Ascending aorta (tissue), 2 donors: Measurements from ENCODE around the gene NMNAT2. TPM values are rescaled to one million over a fixed set of nuclear protein-coding genes. Genes with fewer than 3 reads are reported as not detected.

ENCODE experiments used
- DNase-seq, 2 donors: peaks; one replicate each; pipeline ENCODE4 v3.0.0-alpha.2; 2019; ENCODE audit warnings: low spot score in 2 of 2
- H3K27ac ChIP-seq, 2 donors: fragments of 200-600 bp; sonication (generic); one replicate each; pipeline ENCODE4 v1.5.1; 2016 to 2017; ENCODE audit warnings: mild to moderate bottlenecking in 1 of 2
- H3K27me3 ChIP-seq: fragments of 200-600 bp; sonication (generic); one replicate; pipeline ENCODE4 v1.5.1; 2017
- H3K36me3 ChIP-seq, 2 donors: fragments of 200-600 bp; sonication (generic); one replicate each; pipeline ENCODE4 v1.5.1; 2016
- H3K4me1 ChIP-seq, 2 donors: fragments of 200-600 bp; sonication (generic); one replicate each; pipeline ENCODE4 v1.5.1; 2016 to 2017; ENCODE audit warnings: mild to moderate bottlenecking in 1 of 2
- H3K4me3 ChIP-seq, 2 donors: fragments of 200-600 bp; sonication (generic); one replicate each; pipeline ENCODE4 v1.5.1; 2016 to 2017; ENCODE audit warnings: mild to moderate bottlenecking in 1 of 2
- H3K9me3 ChIP-seq, 2 donors: fragments of 200-600 bp; sonication (generic); one replicate each; pipeline ENCODE4 v1.5.1; 2016
- intact Hi-C: fragments of 100-400 bp; cut with DNase I; formaldehyde crosslinking; loops from one replicate; pipeline ENCODE4 v1.15.1; 2023
- total RNA-seq: library from RNA; depleted of rRNA; stranded (reverse); fragments of >200 nt; gene quantifications from one replicate; pipeline ENCODE4 v1.1.0, GENCODE V29; 2016
- TF ChIP-seq, protein P1 (sequence below), 3 experiments: fragments of 200-600 bp in 2 of 3; fragments of 450-650 bp in 1 of 3; sonication (generic) in 2 of 3; IDR thresholded peaks; one replicate each; pipeline ENCODE4 v1.5.1; 2016 to 2019; ENCODE audit warnings: antibody characterized with exemption in 3 of 3, mild to moderate bottlenecking in 1 of 3, moderate library complexity in 1 of 3

Gene NMNAT2
- total RNA-seq, 1 donor from 2014 or later, result 0.53 TPM

DNA sequence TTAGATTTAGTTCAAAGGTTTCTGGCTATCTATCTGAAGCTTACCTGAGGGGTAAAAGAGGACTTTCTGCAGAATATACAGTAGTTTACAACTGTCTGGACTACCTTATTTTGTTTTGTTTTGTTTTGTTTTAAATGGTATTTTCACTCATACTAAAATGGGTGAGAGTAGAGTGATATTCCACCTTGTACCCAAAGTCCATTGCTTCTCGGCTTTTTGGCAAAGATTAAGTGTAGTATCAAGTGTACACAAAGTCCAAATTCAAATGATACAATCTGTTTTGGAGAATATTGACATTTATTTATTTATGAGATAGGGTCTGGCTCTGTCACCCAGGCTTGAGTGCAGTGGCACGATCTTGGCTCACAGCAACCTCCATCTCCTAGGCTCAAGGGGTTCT, 42.4 kb upstream of the NMNAT2 start:
- intact Hi-C loops, result no loop called here

DNA sequence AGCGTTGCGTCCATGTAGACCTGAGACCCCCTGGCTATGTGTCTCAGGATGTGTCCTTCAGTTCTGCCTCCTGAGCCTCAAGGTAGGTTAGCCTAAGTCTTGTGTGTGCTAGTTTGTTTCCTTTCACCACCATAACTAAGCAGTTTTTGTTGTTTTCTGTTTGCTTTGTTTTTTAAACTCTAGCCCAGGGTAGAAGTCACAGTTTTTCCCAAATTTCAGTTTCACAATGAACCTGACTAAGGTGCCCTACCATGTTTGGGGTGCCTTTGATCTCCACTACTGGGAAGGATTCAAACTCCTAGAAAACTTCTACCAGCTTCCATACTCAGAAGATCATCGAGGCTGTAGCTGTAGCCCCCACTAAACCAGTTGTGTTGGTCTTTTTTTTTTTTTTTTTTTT, 39.3 kb upstream of the NMNAT2 start:
- TF ChIP-seq, protein P1, sequence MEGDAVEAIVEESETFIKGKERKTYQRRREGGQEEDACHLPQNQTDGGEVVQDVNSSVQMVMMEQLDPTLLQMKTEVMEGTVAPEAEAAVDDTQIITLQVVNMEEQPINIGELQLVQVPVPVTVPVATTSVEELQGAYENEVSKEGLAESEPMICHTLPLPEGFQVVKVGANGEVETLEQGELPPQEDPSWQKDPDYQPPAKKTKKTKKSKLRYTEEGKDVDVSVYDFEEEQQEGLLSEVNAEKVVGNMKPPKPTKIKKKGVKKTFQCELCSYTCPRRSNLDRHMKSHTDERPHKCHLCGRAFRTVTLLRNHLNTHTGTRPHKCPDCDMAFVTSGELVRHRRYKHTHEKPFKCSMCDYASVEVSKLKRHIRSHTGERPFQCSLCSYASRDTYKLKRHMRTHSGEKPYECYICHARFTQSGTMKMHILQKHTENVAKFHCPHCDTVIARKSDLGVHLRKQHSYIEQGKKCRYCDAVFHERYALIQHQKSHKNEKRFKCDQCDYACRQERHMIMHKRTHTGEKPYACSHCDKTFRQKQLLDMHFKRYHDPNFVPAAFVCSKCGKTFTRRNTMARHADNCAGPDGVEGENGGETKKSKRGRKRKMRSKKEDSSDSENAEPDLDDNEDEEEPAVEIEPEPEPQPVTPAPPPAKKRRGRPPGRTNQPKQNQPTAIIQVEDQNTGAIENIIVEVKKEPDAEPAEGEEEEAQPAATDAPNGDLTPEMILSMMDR (IDR thresholded peaks at IDR 0.05), result no peak
- no peak for DNase-seq
- Histone ChIP-seq H3K27ac (no peak overlapping the region), H3K27me3 (no peaks in the 10 kb centered on the region), H3K9me3 (no peaks in the 10 kb centered on the region), H3K4me1 (no peaks in the 10 kb centered on the region), H3K36me3 (no peaks in the 10 kb centered on the region), H3K4me3 (no peak overlapping the region)
- intact Hi-C loops, result no loop called here

More for the DNA sequence above, 42.4 kb upstream of the NMNAT2 start:
- DNase-seq, result no peak
- Histone ChIP-seq H3K36me3 (no peaks in the 10 kb centered on the region), H3K27ac (no peak overlapping the region), H3K27me3 (no peaks in the 10 kb centered on the region), H3K4me3 (no peak overlapping the region), H3K4me1 (no peaks in the 10 kb centered on the region), H3K9me3 (no peaks in the 10 kb centered on the region)
- TF ChIP-seq, protein P1 (IDR thresholded peaks at IDR 0.05), result no peak

DNA sequence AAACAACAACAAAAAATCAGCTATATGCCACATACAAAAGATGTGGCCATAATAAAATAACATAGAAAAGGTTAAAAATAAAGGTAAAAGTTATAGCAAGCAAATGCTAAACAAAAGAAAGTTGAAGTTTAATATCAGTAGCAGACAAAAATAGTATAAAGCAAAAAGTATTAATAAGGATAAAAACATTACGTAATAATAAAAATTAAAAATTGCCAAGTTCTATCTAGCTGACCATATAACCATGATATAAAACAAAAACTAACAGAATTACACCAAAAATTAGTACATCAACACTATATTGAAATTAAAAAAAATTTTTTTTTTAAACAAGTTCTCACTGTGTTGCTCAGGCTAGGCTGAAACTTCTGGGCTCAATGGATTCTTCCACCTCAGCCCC, 38.6 kb upstream of the NMNAT2 start:
- Histone ChIP-seq H3K27ac (no peak overlapping the region), H3K36me3 (no peaks in the 10 kb centered on the region), H3K4me3 (no peak overlapping the region), H3K4me1 (no peaks in the 10 kb centered on the region), H3K9me3 (no peaks in the 10 kb centered on the region), H3K27me3 (no peaks in the 10 kb centered on the region)
- intact Hi-C loops, result no loop called here
- TF ChIP-seq, protein P1 (IDR thresholded peaks at IDR 0.05), result no peak
- no peak for DNase-seq

DNA sequence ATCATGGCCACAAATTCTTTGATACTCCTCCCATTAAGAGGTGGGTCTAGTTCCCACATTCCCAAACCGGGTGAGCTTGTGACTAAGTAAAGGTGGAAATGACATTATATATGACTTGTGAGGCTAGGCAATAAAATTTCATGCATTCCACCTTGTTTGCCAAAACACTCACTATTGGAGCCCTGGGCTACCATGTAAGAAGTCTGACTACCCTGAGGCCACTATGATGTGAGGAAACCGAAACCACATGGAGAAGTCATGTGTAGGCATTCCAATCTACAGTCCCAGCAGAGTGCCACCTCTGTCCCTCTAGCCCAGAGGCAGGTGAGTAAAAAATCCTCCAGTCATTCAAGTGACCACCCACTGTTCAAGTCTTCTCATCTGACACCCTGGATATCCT, 36.2 kb upstream of the NMNAT2 start:
- intact Hi-C loops, result no loop called here
- TF ChIP-seq, protein P1 (IDR thresholded peaks at IDR 0.05), result no peak
- H3K4me1 ChIP-seq, result no peaks in the 10 kb centered on the region

DNA sequence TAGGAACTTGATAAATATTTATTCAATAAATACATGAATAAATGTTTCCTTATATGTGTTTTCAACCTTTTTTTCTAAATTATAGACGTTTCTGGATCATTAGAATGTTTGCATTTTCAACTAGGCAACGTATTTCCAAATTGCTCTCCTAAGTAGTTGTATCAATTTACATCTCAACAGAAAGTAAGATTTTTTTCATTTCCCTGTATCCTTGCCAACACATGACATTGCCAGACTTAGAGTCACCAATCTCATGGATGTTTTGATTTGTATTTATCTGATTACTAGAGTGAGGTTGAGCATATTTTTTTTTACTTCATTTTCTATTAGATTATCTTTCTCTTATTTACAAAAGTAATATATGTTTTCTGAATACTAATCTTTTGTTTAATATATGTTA, 31.9 kb upstream of the NMNAT2 start:
- intact Hi-C loops, result no loop called here
- no peak overlapping the region for H3K27ac ChIP-seq
- H3K36me3 ChIP-seq, result no peaks in the 10 kb centered on the region
- no peak overlapping the region for H3K4me3 ChIP-seq
- H3K27me3 ChIP-seq, result no peaks in the 10 kb centered on the region
- H3K4me1 ChIP-seq, result no peaks in the 10 kb centered on the region
- no peaks in the 10 kb centered on the region for H3K9me3 ChIP-seq
- no peak for DNase-seq
- TF ChIP-seq, protein P1 (IDR thresholded peaks at IDR 0.05), result no peak

More for the DNA sequence above, 36.2 kb upstream of the NMNAT2 start:
- no peak overlapping the region for H3K4me3 ChIP-seq
- no peaks in the 10 kb centered on the region for H3K9me3 ChIP-seq
- DNase-seq, result no peak
- H3K27me3 ChIP-seq, result no peaks in the 10 kb centered on the region
- H3K36me3 ChIP-seq, result no peaks in the 10 kb centered on the region
- no peak overlapping the region for H3K27ac ChIP-seq

DNA sequence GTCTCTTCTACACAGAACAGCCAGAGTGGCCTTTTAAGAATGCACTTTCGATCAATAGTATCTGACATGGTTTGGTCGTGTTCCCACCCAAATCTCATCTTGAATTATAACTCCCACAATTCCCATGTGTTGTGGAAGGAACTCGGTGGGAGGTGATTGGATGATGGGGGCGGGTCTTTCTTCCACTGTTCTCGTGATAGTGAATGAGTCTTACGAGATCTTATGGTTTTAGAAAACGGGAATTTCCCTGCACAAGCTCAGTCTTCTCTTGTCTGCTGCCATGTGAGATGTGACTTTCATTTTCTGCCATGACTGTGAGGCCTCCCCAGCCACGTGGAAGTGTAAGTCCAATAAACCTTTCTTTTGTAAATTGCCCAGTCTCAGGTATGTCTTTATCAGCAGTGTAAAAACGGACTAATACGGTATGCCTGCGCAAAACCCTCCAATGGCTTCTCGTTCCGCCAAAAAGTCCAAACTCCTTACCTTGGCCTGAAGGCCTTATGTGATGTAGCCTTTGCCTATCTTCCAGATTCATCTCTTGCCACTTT, 31.1 kb upstream of the NMNAT2 start:
- no peak overlapping the region for H3K4me3 ChIP-seq
- no peaks in the 10 kb centered on the region for H3K27me3 ChIP-seq
- no peaks in the 10 kb centered on the region for H3K36me3 ChIP-seq
- H3K9me3 ChIP-seq, result no peaks in the 10 kb centered on the region
- H3K27ac ChIP-seq, result no peak overlapping the region
- no peaks in the 10 kb centered on the region for H3K4me1 ChIP-seq
- intact Hi-C loops, result loop anchor here (10.0 kb wide), 1 partner anchor 74 kb away; no protein-coding TSS in a partner anchor
- TF ChIP-seq, protein P1 (IDR thresholded peaks at IDR 0.05), result no peak
- DNase-seq, result no peak
